GM12873 (cell line): ENCODE results near the gene GLIS2.

ENCODE experiments used
- CTCF ChIP-seq: IDR thresholded peaks from 2 replicates; pipeline ENCODE4 v1.5.1; 2012; ENCODE audit warnings: low read depth, mild to moderate bottlenecking, moderate library complexity, low read length, control low read depth; ENCODE audit not compliant: insufficient read depth; ENCODE audit errors: missing control alignments

The GLIS2 gene

GRCh38 chr16:4328046-4328781, 12.3 kb downstream of the GLIS2 start:
- TF ChIP-seq CTCF, result peak; percentile 55

GRCh38 chr16:4328782-4329775, 13.2 kb downstream of the GLIS2 start:
- no peak for TF ChIP-seq CTCF

- TF ChIP-seq CTCF, result peak; percentile 88
These were observed 14.5 kb downstream of the GLIS2 start for GRCh38 chr16:4330277-4330874.

- TF ChIP-seq CTCF, result no peak
These were observed 16.2 kb downstream of the GLIS2 start for GRCh38 chr16:4332083-4332482.

- no peak for TF ChIP-seq CTCF
These were observed 16.9 kb downstream of the GLIS2 start for GRCh38 chr16:4332623-4333307.

- no peak for TF ChIP-seq CTCF
These were observed 17.4 kb downstream of the GLIS2 start for GRCh38 chr16:4333308-4333638.
